ENCODE results near the gene DGAT2.

DGAT2 gene

DNA sequence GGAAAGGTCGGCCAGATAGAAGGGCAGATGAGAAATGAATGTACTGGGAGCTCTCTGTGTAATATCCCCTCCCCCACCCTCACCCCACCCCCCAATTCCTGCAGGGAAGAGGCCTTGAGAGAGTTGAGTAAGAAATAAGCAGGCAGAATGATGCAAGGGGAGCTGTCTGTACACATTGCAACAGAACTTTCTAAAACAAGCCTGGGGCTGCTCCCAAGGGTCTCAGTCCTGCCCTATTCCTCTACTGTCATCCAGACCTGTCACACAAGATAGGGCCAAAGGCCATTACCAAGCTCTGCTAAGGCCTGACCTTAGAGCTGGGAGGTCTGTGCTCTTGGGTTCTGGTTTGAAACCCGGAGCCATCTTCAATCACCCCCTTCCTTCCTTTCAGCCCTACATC, 5.7 kb upstream of the DGAT2 start:
- DNase-seq (ENCODE audit: low spot score) (no peak), ATAC-seq (ENCODE audit: low read depth) (peak; percentile 44; the same call in 2 of the 3 replicates)
- H3K36me3 ChIP-seq (ENCODE audit: low read depth): no peaks in the 10 kb centered on the region
- H3K27me3 ChIP-seq (ENCODE audit: insufficient read depth, poor library complexity, severe bottlenecking): no peaks in the 10 kb centered on the region
- H3K27ac ChIP-seq (ENCODE audit: poor library complexity, severe bottlenecking): no peak overlapping the region
- H3K9me3 ChIP-seq (ENCODE audit: severe bottlenecking): no peaks in the 10 kb centered on the region
- TF ChIP-seq, protein P1, sequence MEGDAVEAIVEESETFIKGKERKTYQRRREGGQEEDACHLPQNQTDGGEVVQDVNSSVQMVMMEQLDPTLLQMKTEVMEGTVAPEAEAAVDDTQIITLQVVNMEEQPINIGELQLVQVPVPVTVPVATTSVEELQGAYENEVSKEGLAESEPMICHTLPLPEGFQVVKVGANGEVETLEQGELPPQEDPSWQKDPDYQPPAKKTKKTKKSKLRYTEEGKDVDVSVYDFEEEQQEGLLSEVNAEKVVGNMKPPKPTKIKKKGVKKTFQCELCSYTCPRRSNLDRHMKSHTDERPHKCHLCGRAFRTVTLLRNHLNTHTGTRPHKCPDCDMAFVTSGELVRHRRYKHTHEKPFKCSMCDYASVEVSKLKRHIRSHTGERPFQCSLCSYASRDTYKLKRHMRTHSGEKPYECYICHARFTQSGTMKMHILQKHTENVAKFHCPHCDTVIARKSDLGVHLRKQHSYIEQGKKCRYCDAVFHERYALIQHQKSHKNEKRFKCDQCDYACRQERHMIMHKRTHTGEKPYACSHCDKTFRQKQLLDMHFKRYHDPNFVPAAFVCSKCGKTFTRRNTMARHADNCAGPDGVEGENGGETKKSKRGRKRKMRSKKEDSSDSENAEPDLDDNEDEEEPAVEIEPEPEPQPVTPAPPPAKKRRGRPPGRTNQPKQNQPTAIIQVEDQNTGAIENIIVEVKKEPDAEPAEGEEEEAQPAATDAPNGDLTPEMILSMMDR (IDR thresholded peaks at IDR 0.05; ENCODE audit: poor library complexity, severe bottlenecking): no peak
- H3K4me3 ChIP-seq (ENCODE audit: severe bottlenecking): no peak overlapping the region
- peaks cover 11% of the 10 kb centered on the region for H3K4me1 ChIP-seq (ENCODE audit: insufficient read depth, poor library complexity, severe bottlenecking)

DNA sequence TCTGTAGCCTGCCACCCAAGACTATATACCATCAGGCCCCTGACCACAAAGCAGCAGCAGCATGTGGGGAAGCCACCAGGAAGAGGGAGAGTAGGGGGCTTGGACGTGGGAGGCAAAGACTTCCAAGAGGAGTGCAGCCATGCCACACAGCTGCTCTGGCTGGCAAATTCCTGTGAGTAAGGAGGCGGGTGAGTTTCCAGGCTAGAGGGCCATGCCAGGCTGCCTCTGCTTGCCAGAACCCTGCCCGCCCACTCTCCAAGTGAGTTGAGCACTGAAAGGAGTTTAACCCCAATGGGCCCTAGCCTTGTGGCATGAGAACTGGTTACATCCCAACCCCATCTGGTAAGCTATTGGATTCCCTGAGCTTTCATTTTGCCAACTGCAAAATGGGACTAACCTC, 4.7 kb upstream of the DGAT2 start:
- Histone ChIP-seq H3K36me3 (ENCODE audit: low read depth) (no peaks in the 10 kb centered on the region), H3K4me3 (ENCODE audit: severe bottlenecking) (no peak overlapping the region), H3K9me3 (ENCODE audit: severe bottlenecking) (no peaks in the 10 kb centered on the region), H3K4me1 (ENCODE audit: insufficient read depth, poor library complexity, severe bottlenecking) (peaks cover 14% of the 10 kb centered on the region), H3K27me3 (ENCODE audit: insufficient read depth, poor library complexity, severe bottlenecking) (no peaks in the 10 kb centered on the region), H3K27ac (ENCODE audit: poor library complexity, severe bottlenecking) (no peak overlapping the region)
- ATAC-seq (ENCODE audit: low read depth) (no peak), DNase-seq (ENCODE audit: low spot score) (no peak)
- TF ChIP-seq, protein P1 (IDR thresholded peaks at IDR 0.05; ENCODE audit: poor library complexity, severe bottlenecking): no peak

DNA sequence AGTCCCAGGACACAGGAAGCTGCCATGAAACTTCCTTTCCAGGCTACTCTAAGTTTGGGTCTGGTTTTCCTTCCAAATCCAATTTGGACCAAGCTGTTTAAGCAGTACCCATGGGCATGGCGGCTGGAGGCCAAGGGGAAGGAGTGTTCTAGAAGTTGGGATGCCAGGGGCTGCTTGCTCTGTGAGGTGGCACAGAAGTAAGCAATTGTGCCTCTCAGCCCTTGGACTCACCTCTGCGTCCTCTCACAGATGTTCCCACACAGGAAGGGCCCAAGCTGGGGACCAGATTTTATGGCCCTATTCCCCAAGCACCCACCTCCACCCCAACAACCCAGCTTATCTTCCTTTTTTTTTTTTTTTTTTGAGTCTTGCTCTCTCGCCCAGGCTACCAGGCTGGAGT, 3.5 kb upstream of the DGAT2 start:
- TF ChIP-seq, protein P1 (IDR thresholded peaks at IDR 0.05; ENCODE audit: poor library complexity, severe bottlenecking): no peak
- H3K4me3 ChIP-seq (ENCODE audit: severe bottlenecking): no peak overlapping the region
- no peak for ATAC-seq (ENCODE audit: low read depth)
- H3K4me1 ChIP-seq (ENCODE audit: insufficient read depth, poor library complexity, severe bottlenecking): peaks cover 14% of the 10 kb centered on the region
- no peaks in the 10 kb centered on the region for H3K27me3 ChIP-seq (ENCODE audit: insufficient read depth, poor library complexity, severe bottlenecking)
- no peak for DNase-seq (ENCODE audit: low spot score)
- no peaks in the 10 kb centered on the region for H3K9me3 ChIP-seq (ENCODE audit: severe bottlenecking)
- no peak overlapping the region for H3K27ac ChIP-seq (ENCODE audit: poor library complexity, severe bottlenecking)
- H3K36me3 ChIP-seq (ENCODE audit: low read depth): no peaks in the 10 kb centered on the region

DNA sequence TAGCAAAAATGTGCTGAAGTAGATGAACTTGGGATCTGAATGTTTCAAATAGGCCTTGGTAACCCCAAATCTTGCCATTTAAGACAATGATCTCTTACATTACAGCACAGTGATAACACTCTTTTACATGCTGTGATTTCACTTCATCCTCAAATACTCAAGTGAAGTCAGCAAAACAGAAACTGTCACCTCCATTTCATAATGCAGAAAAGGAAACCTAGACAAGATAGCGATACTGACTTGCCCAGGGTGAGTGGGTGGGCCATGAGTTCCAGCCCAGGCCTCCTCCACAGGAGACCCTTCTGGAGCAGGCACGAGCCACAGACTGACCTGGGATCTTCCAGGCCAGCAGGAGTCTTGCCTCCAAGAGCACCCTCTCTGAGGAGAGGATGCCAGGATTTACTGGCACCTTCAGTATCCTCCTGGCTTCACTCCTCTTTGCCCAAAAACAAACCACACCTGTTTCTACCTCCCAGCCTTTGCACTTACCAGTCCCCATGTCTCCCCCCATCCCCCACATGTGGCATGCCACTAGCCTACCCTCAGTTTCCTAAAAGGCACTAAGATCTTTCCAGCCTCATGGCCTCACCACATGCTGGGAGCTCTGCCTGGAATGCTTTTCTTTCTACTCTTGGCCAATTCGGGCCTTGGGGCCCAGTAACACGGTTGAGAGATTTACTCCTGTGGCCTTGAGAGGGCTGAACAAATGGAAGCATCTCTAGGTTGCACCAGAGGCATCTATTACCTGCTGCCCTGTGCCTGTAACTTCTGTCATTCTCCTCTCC, 1.9 kb upstream of the DGAT2 start:
- Histone ChIP-seq H3K27me3 (ENCODE audit: insufficient read depth, poor library complexity, severe bottlenecking) (no peaks in the 10 kb centered on the region), H3K4me3 (ENCODE audit: severe bottlenecking) (no peak overlapping the region), H3K27ac (ENCODE audit: poor library complexity, severe bottlenecking) (no peak overlapping the region), H3K4me1 (ENCODE audit: insufficient read depth, poor library complexity, severe bottlenecking) (peaks cover 9% of the 10 kb centered on the region), H3K9me3 (ENCODE audit: severe bottlenecking) (no peaks in the 10 kb centered on the region), H3K36me3 (ENCODE audit: low read depth) (no peaks in the 10 kb centered on the region)
- DNase-seq (ENCODE audit: low spot score): no peak
- TF ChIP-seq, protein P1 (IDR thresholded peaks at IDR 0.05; ENCODE audit: poor library complexity, severe bottlenecking): no peak
- no peak for ATAC-seq (ENCODE audit: low read depth)

DNA sequence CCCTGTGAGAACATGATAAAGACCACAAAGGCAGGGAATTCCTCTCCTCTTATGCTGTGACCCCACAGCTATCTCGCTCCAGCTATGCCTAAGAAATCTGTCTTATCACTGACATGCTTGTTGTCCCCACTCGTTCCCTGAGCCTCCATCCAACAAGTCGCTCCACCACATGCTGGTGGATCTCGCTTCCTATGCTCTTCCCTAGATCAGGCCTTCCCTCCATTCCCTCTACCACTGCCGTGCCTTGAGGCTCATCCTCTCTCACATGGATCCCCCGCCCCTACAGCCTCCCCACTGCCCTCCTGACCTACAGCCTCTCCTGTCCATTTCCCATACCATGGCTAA, 1.4 kb upstream of the DGAT2 start:
- Histone ChIP-seq H3K4me1 (ENCODE audit: insufficient read depth, poor library complexity, severe bottlenecking) (peaks cover 9% of the 10 kb centered on the region), H3K27ac (ENCODE audit: poor library complexity, severe bottlenecking) (no peak overlapping the region), H3K9me3 (ENCODE audit: severe bottlenecking) (no peaks in the 10 kb centered on the region), H3K4me3 (ENCODE audit: severe bottlenecking) (no peak overlapping the region), H3K27me3 (ENCODE audit: insufficient read depth, poor library complexity, severe bottlenecking) (no peaks in the 10 kb centered on the region), H3K36me3 (ENCODE audit: low read depth) (no peaks in the 10 kb centered on the region)
- ATAC-seq (ENCODE audit: low read depth) (no peak), DNase-seq (ENCODE audit: low spot score) (no peak)
- TF ChIP-seq, protein P1 (IDR thresholded peaks at IDR 0.05; ENCODE audit: poor library complexity, severe bottlenecking): no peak
